ENCODE results near the gene ST8SIA3. TPM values are rescaled to one million over a fixed set of nuclear protein-coding genes. Genes with fewer than 3 reads are reported as not detected.

ST8SIA3 gene
- total RNA-seq, 1 experiment from 2014 or later: 1.9 TPM

DNA sequence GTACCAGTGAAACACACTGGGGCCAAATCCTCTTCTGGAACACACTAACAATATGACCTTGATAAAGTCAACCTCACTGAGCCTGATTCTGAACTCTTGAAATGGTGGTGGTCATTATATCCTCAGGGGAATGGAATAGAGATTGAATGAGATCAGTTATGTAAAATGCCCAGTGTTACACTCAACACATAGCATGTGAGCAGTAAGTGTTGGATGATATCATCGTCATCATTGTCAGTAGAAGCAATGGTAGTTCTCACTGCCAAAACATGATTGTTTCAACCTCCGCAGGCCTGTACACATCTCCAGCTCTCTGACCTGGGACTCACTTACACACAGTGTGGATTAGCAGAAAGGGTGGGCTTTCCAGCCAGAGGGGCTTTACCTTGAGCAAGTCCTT lies 5.5 kb upstream of the ST8SIA3 start:
- H3K9ac ChIP-seq (ENCODE audit: extremely low read depth, insufficient read length, low read length): no peak overlapping the region
- no peak overlapping the region for H2BK20ac ChIP-seq (ENCODE audit: low read depth, low read length, poor library complexity, severe bottlenecking)
- no peak overlapping the region for H4K8ac ChIP-seq (replicated peaks; ENCODE audit: insufficient read length, low read depth, low read length)
- Mint-ChIP-seq H3K27me3 (ENCODE audit: low read depth) (peaks cover 39% of the 10 kb centered on the region), H3K4me3 (no peak overlapping the region), H3K27ac (no peak overlapping the region), H3K36me3 (ENCODE audit: insufficient read depth in 1 of 3, low read depth in 3 of 3) (no peaks in the 10 kb centered on the region), H3K4me1 (peaks cover 11 to 13% of the 10 kb centered on the region in 2 experiments), H3K9me3 (no peaks in the 10 kb centered on the region)
- H3K9me3 ChIP-seq (ENCODE audit: control insufficient read depth, low read depth, low read length): no peaks in the 10 kb centered on the region
- no peak overlapping the region for H3K14ac ChIP-seq (ENCODE audit: insufficient read depth, low read length)
- H2BK5ac ChIP-seq (ENCODE audit: insufficient read length, low read length): no peak overlapping the region
- H3K27ac ChIP-seq (ENCODE audit: insufficient read length, low read depth, low read length): no peak overlapping the region
- no peak overlapping the region for H2AK5ac ChIP-seq (ENCODE audit: insufficient read length, low read length)
- WGBS (ENCODE audit: extremely low coverage, insufficient read length, low lambda C conversion rate): no CpG with 5 or more reads among the region's 2 CpGs
- no peaks in the 10 kb centered on the region; the same call in 1 of the 2 replicates for H3K4me1 ChIP-seq (ENCODE audit: insufficient read depth, low read length)
- no peak overlapping the region for H3K4me2 ChIP-seq (ENCODE audit: insufficient read depth, insufficient read length, low read length)
- no peak overlapping the region for H3T11ph ChIP-seq (ENCODE audit: low read length)
- H3K27me3 ChIP-seq (ENCODE audit: insufficient read depth, low read length): no peaks in the 10 kb centered on the region; the same call in 1 of the 2 replicates
- no peaks in the 10 kb centered on the region for H3K79me2 ChIP-seq (ENCODE audit: insufficient read depth, low read length)
- TF ChIP-seq, protein P1, sequence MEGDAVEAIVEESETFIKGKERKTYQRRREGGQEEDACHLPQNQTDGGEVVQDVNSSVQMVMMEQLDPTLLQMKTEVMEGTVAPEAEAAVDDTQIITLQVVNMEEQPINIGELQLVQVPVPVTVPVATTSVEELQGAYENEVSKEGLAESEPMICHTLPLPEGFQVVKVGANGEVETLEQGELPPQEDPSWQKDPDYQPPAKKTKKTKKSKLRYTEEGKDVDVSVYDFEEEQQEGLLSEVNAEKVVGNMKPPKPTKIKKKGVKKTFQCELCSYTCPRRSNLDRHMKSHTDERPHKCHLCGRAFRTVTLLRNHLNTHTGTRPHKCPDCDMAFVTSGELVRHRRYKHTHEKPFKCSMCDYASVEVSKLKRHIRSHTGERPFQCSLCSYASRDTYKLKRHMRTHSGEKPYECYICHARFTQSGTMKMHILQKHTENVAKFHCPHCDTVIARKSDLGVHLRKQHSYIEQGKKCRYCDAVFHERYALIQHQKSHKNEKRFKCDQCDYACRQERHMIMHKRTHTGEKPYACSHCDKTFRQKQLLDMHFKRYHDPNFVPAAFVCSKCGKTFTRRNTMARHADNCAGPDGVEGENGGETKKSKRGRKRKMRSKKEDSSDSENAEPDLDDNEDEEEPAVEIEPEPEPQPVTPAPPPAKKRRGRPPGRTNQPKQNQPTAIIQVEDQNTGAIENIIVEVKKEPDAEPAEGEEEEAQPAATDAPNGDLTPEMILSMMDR (conservative IDR thresholded peaks at IDR 0.05): no peak
- no peak overlapping the region for H3K18ac ChIP-seq (ENCODE audit: insufficient read length, low read depth, low read length)
- no peak overlapping the region for H3K56ac ChIP-seq (ENCODE audit: insufficient read length, low read depth, low read length)
- no peak overlapping the region for H3K4ac ChIP-seq (ENCODE audit: low read depth, low read length)
- no peak overlapping the region for H3K23ac ChIP-seq (ENCODE audit: insufficient read length, low read depth, low read length)
- no peak overlapping the region for H4K91ac ChIP-seq (ENCODE audit: insufficient read length, low read depth, low read length)
- no peak overlapping the region for H2AFZ ChIP-seq (ENCODE audit: low read length)
- no peaks in the 10 kb centered on the region for H3K79me1 ChIP-seq (ENCODE audit: insufficient read depth, low read depth, low read length, poor library complexity, severe bottlenecking)
- H2BK12ac ChIP-seq (ENCODE audit: insufficient read length, low read depth, low read length): no peak overlapping the region
- H2BK120ac ChIP-seq (ENCODE audit: low read depth, low read length, poor library complexity, severe bottlenecking): no peak overlapping the region
- H4K20me1 ChIP-seq (ENCODE audit: control insufficient read depth, insufficient read depth, insufficient read length): no peaks in the 10 kb centered on the region
- DNase-seq: no peak
- no peak overlapping the region for H2BK15ac ChIP-seq (ENCODE audit: low read depth, low read length)
- H3K23me2 ChIP-seq (ENCODE audit: insufficient read length, low read depth, low read length, poor library complexity, severe bottlenecking): peaks cover 3% of the 10 kb centered on the region
- no peak overlapping the region for H4K5ac ChIP-seq (ENCODE audit: insufficient read length, low read depth, low read length)

All from H9 (cell line).